HEK293 (cell line): ENCODE data around the gene COL1A1.

Source experiments
- KLF16 ChIP-seq: fragments of 450-650 bp; formaldehyde crosslinking; IDR thresholded peaks from 2 replicates; pipeline ENCODE4 v1.5.1; 2017; ENCODE audit warnings: missing biosample characterization, missing genetic modification characterization
- TF ChIP-seq, protein P1 (sequence below): fragments of 450-650 bp; formaldehyde crosslinking; optimal IDR thresholded peaks from 2 replicates; pipeline ENCODE3; 2016; ENCODE audit warnings: missing biosample characterization, mild to moderate bottlenecking, missing genetic modification characterization
- TF ChIP-seq, protein P2 (sequence below): fragments of 450-650 bp; formaldehyde crosslinking; IDR thresholded peaks from 2 replicates; pipeline ENCODE4 v1.5.1; 2016; ENCODE audit warnings: missing biosample characterization, missing genetic modification characterization

GRCh38 chr17:50214976-50215760 lies 13.7 kb upstream of the COL1A1 start:
- TF ChIP-seq, protein P1, sequence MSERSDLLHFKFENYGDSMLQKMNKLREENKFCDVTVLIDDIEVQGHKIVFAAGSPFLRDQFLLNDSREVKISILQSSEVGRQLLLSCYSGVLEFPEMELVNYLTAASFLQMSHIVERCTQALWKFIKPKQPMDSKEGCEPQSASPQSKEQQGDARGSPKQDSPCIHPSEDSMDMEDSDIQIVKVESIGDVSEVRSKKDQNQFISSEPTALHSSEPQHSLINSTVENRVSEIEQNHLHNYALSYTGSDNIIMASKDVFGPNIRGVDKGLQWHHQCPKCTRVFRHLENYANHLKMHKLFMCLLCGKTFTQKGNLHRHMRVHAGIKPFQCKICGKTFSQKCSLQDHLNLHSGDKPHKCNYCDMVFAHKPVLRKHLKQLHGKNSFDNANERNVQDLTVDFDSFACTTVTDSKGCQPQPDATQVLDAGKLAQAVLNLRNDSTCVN: no peak
- TF ChIP-seq, protein P2, sequence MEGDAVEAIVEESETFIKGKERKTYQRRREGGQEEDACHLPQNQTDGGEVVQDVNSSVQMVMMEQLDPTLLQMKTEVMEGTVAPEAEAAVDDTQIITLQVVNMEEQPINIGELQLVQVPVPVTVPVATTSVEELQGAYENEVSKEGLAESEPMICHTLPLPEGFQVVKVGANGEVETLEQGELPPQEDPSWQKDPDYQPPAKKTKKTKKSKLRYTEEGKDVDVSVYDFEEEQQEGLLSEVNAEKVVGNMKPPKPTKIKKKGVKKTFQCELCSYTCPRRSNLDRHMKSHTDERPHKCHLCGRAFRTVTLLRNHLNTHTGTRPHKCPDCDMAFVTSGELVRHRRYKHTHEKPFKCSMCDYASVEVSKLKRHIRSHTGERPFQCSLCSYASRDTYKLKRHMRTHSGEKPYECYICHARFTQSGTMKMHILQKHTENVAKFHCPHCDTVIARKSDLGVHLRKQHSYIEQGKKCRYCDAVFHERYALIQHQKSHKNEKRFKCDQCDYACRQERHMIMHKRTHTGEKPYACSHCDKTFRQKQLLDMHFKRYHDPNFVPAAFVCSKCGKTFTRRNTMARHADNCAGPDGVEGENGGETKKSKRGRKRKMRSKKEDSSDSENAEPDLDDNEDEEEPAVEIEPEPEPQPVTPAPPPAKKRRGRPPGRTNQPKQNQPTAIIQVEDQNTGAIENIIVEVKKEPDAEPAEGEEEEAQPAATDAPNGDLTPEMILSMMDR (tag by site-specific recombination): no peak
- no peak for TF ChIP-seq KLF16
